Kidney (tissue), 14 donors: ENCODE results near the gene PTCHD4. TPM values are rescaled to one million over a fixed set of nuclear protein-coding genes. Genes with fewer than 3 reads are reported as not detected.

Source experiments
- DNase-seq, 5 donors: peaks; one replicate each; pipeline ENCODE4 v3.0.0-alpha.2; 2013 to 2020
- FAIRE-seq: peaks from 2 replicates; lab custom pipeline; 2012; peaks lifted over from hg19 to GRCh38; lab: Jason Lieb, UNC
- H3K27ac ChIP-seq, 2 donors: one replicate each; pipeline ENCODE4 v1.7.0; 2013; ENCODE audit warnings: low read depth in 2 of 2, low read length in 2 of 2, inconsistent platforms in 1 of 2
- H3K27me3 ChIP-seq: one replicate; pipeline ENCODE4 v1.7.1; 2013; ENCODE audit warnings: low read length, inconsistent platforms; ENCODE audit not compliant: control insufficient read depth, insufficient read depth
- H3K36me3 ChIP-seq, 3 donors: one replicate each; pipeline versions ENCODE4 v1.7.0 to v1.7.1; 2013; ENCODE audit warnings: low read length in 3 of 3, control low read depth in 1 of 3, inconsistent platforms in 1 of 3; ENCODE audit not compliant: insufficient read depth in 3 of 3, control insufficient read depth in 2 of 3
- H3K4me1 ChIP-seq, 3 donors: one replicate each; pipeline versions ENCODE4 v1.7.0 to v1.7.1; 2013; ENCODE audit warnings: low read length in 3 of 3, inconsistent platforms in 1 of 3, low read depth in 1 of 3; ENCODE audit not compliant: control insufficient read depth in 2 of 3, insufficient read depth in 2 of 3
- H3K4me3 ChIP-seq, 3 donors: one replicate each; pipeline versions ENCODE4 v1.7.0 to v1.8.1; 2013; ENCODE audit warnings: low read length in 3 of 3, control low read depth in 1 of 3, inconsistent platforms in 1 of 3
- H3K9ac ChIP-seq, 3 donors: one replicate each; pipeline versions ENCODE4 v1.7.0 to v1.7.1; 2013; ENCODE audit warnings: low read length in 3 of 3, control low read depth in 1 of 3, inconsistent platforms in 1 of 3
- H3K9me3 ChIP-seq, 3 donors: one replicate each; pipeline versions ENCODE4 v1.7.0 to v1.7.1; 2013; ENCODE audit warnings: low read length in 3 of 3, control low read depth in 1 of 3, inconsistent platforms in 1 of 3; ENCODE audit not compliant: control insufficient read depth in 2 of 3, insufficient read depth in 1 of 3
- CTCF ChIP-seq: IDR thresholded peaks from 3 replicates; pipeline ENCODE4 v1.5.1; 2012; ENCODE audit warnings: mild to moderate bottlenecking, moderate library complexity, borderline replicate concordance; ENCODE audit not compliant: insufficient read depth; ENCODE audit errors: extremely low read depth
- intact Hi-C: fragments of 100-400 bp; cut with DNase I; formaldehyde crosslinking; loops from one replicate; pipeline ENCODE4 v1.11.1; 2022
- polyA plus RNA-seq: library from polyadenylated mRNA; stranded (reverse); fragments of 350-450 nt; fragmentation: Illumina TruSeq; extraction: RNeasy Lipid Tissue Mini Kit (QIAGEN cat#74804); gene quantifications from one replicate; pipeline ENCODE4 v1.2.3, GENCODE V29; 2014; ENCODE audit warnings: low read depth, low replicate concordance; ENCODE audit not compliant: insufficient read depth
- total RNA-seq: library from RNA; stranded (reverse); fragmentation: NEBNext Ultra II Directional; extraction: Animal tissue kit (Norgen Biotek cat#: 25700); gene quantifications from one replicate; pipeline ENCODE4 v1.2.1, GENCODE V29; 2021
- donor health status: control.
- donor health status: control.
- donor health status: control.
- donor health status: control.
- donor health status: control.
- donor health status: DM: yes; HTN: yes; CAD: no.
- donor health status: Normal renal cell carcinoma (clear cell type).

Gene PTCHD4
- total and polyA plus RNA-seq, 2 donors from 2014 or later = 0.24 to 1.7 TPM

GRCh38 chr6:48101290-48101689 lies 9.7 kb downstream of the PTCHD4 start:
- intact Hi-C loops = no loop called here
- FAIRE-seq (no peak), DNase-seq (no peak)
- Histone ChIP-seq H3K9me3 (no peaks in the 10 kb centered on the region), H3K36me3 (no peaks in the 10 kb centered on the region), H3K9ac (no peak overlapping the region), H3K27me3 (no peaks in the 10 kb centered on the region), H3K27ac (no peak overlapping the region), H3K4me1 (no peaks in the 10 kb centered on the region), H3K4me3 (no peak overlapping the region)
- no peak for TF ChIP-seq CTCF

DNA sequence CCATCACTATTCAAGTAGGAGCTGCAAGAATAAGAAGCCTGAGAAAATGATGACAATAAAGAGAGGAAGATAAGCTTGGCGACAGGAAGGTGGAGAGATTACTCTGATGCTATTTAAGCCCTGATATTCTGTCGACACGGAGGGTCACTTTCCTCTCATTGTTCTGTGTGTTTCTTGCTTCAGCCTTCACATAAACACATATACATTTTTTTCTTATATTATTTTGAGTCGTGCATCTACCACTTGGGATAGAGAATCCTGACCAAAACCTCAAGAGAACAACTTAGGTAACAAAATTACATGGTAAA lies 10.5 kb downstream of the PTCHD4 start:
- DNase-seq = no peak
- H3K27me3 ChIP-seq = no peaks in the 10 kb centered on the region
- H3K27ac ChIP-seq = no peak overlapping the region
- H3K36me3 ChIP-seq = no peaks in the 10 kb centered on the region
- no peak overlapping the region for H3K9ac ChIP-seq
- no peaks in the 10 kb centered on the region for H3K9me3 ChIP-seq
- no peak for TF ChIP-seq CTCF
- no peak overlapping the region for H3K4me3 ChIP-seq
- no peak for FAIRE-seq
- H3K4me1 ChIP-seq = no peaks in the 10 kb centered on the region
- intact Hi-C loops = no loop called here

DNA sequence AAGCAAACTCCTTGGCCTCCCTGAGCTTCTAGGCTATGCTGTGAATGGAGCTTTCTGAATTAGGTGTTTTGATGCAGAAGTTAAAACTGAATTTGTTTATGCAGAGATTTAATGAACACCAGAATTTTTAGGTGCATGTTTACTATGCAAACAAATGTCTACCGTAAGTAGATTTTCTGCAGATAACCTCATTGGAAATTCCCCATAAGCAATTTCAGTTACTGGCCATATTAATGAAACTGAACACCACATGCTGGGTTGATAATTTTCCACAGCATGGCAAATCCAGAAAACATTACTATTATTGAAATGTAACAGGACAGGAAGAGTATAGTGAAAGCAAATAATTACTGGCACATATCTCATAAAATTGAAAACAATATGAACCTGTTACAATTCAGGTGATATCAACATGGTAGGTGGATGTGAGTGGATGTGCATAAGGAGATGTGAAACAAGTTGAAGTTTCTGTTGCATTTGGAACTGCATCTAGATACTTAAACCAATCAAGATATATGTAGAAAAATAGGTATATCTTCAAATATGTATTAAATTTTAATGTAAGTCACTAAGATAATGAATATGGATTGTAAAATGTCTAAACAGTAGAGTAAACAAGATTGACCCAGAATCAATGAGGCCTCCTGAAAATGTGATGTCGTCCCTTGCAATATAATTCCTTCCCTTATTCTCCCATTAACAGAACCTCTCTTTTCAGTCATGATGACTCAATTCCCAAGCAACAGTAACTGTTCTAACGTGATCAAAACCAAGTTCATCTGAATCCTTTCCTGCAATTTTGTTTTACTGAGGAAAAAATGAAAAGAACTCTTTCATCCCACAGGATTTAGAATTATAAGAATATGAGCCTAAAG lies 11.0 kb downstream of the PTCHD4 start:
- DNase-seq (no peak), FAIRE-seq (no peak)
- TF ChIP-seq CTCF = no peak
- Histone ChIP-seq H3K4me1 (no peaks in the 10 kb centered on the region), H3K27ac (no peak overlapping the region), H3K9ac (no peak overlapping the region), H3K27me3 (no peaks in the 10 kb centered on the region), H3K4me3 (no peak overlapping the region), H3K9me3 (no peaks in the 10 kb centered on the region), H3K36me3 (no peaks in the 10 kb centered on the region)
- intact Hi-C loops = no loop called here
